Fibroblast of lung (primary cell): Measurements from ENCODE around the gene CASKIN2.

Experiments used
- EZH2 ChIP-seq: IDR thresholded peaks from 2 replicates; pipeline ENCODE4 v1.5.1; 2012; ENCODE audit warnings: low read length, control low read depth, mild to moderate bottlenecking; ENCODE audit errors: missing control alignments
- TF ChIP-seq, protein P1 (sequence below), 2 donors: IDR thresholded peaks in 1 of 2; conservative IDR thresholded peaks in 1 of 2; 1 replicate in 1 of 2; 2 replicates in 1 of 2; pipeline ENCODE4 v1.5.1; 2011 to 2012; ENCODE audit warnings: low read length in 2 of 2, control low read depth in 1 of 2, inconsistent platforms in 1 of 2, low read depth in 1 of 2, mild to moderate bottlenecking in 1 of 2

DNA sequence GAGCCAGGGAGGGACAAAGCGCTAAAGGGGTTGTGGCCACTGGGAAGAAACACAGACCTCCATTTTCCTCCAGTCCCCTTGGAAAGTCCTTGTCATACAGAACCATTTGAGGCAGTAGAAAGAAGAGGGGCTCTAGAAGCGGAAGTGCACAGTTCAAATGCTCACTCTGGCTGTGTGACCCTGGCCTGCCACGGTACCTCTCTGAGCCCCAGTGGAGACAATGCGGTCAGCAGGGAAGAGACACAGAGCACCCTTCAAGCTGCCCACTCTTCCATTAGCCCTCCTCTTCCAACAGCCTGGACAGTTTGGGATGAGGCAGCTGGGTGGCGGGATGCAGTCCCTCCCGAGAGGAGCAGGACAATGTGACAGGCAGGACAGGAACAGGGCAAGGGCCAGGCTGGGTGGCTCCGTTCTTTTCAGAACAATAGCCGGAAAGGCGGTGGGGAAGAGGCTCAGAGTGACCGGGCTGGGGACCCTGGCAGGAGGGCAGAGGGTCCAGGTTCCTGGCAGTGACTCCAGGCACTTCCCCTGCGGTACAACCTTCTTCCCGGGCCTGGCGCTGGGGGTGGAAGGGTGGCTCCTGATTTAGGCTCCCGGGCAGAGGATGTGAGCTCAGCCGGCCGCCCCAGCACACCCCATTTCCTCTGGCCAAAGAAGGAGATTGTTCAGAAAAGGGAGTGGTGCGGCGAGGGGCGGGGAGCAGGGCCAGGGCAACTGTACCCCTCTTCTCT, 5.6 kb downstream of the CASKIN2 start:
- TF ChIP-seq, protein P1, sequence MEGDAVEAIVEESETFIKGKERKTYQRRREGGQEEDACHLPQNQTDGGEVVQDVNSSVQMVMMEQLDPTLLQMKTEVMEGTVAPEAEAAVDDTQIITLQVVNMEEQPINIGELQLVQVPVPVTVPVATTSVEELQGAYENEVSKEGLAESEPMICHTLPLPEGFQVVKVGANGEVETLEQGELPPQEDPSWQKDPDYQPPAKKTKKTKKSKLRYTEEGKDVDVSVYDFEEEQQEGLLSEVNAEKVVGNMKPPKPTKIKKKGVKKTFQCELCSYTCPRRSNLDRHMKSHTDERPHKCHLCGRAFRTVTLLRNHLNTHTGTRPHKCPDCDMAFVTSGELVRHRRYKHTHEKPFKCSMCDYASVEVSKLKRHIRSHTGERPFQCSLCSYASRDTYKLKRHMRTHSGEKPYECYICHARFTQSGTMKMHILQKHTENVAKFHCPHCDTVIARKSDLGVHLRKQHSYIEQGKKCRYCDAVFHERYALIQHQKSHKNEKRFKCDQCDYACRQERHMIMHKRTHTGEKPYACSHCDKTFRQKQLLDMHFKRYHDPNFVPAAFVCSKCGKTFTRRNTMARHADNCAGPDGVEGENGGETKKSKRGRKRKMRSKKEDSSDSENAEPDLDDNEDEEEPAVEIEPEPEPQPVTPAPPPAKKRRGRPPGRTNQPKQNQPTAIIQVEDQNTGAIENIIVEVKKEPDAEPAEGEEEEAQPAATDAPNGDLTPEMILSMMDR (conservative IDR thresholded peaks at IDR 0.05 in 1 of 2, IDR thresholded peaks at IDR 0.05 in 1 of 2; ENCODE audit: low read depth in 1 of 2, low read length in 2 of 2): no peak
- TF ChIP-seq EZH2: no peak
